Uterus (tissue), 4 donors: ENCODE measurements around the gene SYN1. TPM values are rescaled to one million over a fixed set of nuclear protein-coding genes. Genes with fewer than 3 reads are reported as not detected.
"Not testable (repeated sequence)": the region's sequence is repeated elsewhere in the genome, so short reads cannot be mapped to it uniquely, and the experiment has no call there.

Experiments
- DNase-seq, 2 donors: peaks; one replicate each; pipeline ENCODE4 v3.0.0-alpha.2; 2019 to 2020
- H3K27ac ChIP-seq, 2 donors: fragments of 200-600 bp; sonication (generic); 1 replicate in 1 of 2; 2 replicates in 1 of 2; pipeline ENCODE4 v1.5.1; 2016 to 2018
- H3K27me3 ChIP-seq, 2 donors: fragments of 200-600 bp; sonication (generic); one replicate each; pipeline ENCODE4 v1.5.1; 2018 to 2019; ENCODE audit warnings: control low read depth in 1 of 2
- H3K36me3 ChIP-seq, 2 donors: fragments of 200-600 bp; sonication (generic); one replicate each; pipeline ENCODE4 v1.5.1; 2019; ENCODE audit warnings: control low read depth in 1 of 2
- H3K4me1 ChIP-seq, 2 donors: fragments of 200-600 bp; sonication (generic); one replicate each; pipeline ENCODE4 v1.5.1; 2018 to 2019; ENCODE audit warnings: control low read depth in 1 of 2
- H3K4me3 ChIP-seq, 2 donors: fragments of 200-600 bp; sonication (generic); 1 replicate in 1 of 2; 2 replicates in 1 of 2; pipeline ENCODE4 v1.5.1; 2018 to 2019; ENCODE audit warnings: mild to moderate bottlenecking in 1 of 2
- H3K9me3 ChIP-seq, 2 donors: fragments of 200-600 bp; sonication (generic); one replicate each; pipeline ENCODE4 v1.5.1; 2019; ENCODE audit warnings: control low read depth in 1 of 2
- CTCF ChIP-seq, 4 experiments: fragments of 200-600 bp in 2 of 4; fragments of 450-650 bp in 2 of 4; sonication (generic) in 2 of 4; IDR thresholded peaks; one replicate each; pipeline ENCODE4 v1.5.1; 2016 to 2019; ENCODE audit warnings: antibody characterized with exemption in 4 of 4, mild to moderate bottlenecking in 2 of 4, moderate library complexity in 1 of 4
- POLR2A ChIP-seq, 2 donors: fragments of 450-650 bp; IDR thresholded peaks; one replicate each; pipeline ENCODE4 v1.6.1; 2016; ENCODE audit warnings: antibody characterized with exemption in 2 of 2, mild to moderate bottlenecking in 1 of 2, moderate library complexity in 1 of 2
- intact Hi-C: fragments of 100-400 bp; cut with DNase I; formaldehyde crosslinking; loops from one replicate; pipeline ENCODE4 v1.15.1; 2023; ENCODE audit warnings: low total_unique reads
- total RNA-seq, 4 donors: library from RNA; depleted of rRNA in 3 of 4; stranded (reverse); fragments of >200 nt in 3 of 4; gene quantifications; one replicate each; pipeline versions ENCODE4 v1.1.0 to v1.2.4, GENCODE V29; 2014 to 2023
- donor health status: DM: yes; HTN: yes; CAD: no.

Gene SYN1
- total RNA-seq: 1 to 10 TPM in 2 of 4 donors, not detected in 2; 1.2 to 1.5 TPM

GRCh38 chrX:47619486-47620302, at the start of gene SYN1:
Gene SYN1, minus strand, starts transcription at chrX:47619857. Its CDS starts 129 bp downstream, at chrX:47619728.
- intact Hi-C loops: no loop called here
- no peaks in the 10 kb centered on the region for H3K36me3 ChIP-seq
- no peak within 1 kb of the TSS for H3K27ac ChIP-seq
- H3K9me3 ChIP-seq: no peaks in the 10 kb centered on the region
- no peaks in the 10 kb centered on the region for H3K27me3 ChIP-seq
- peak; percentile 69 to 79 for DNase-seq
- TF ChIP-seq POLR2A (IDR thresholded peaks at IDR 0.05): no peak
- peak in 3 of 4 experiments; percentile 37 to 59 (median 50) for TF ChIP-seq CTCF (IDR thresholded peaks at IDR 0.05)
- no peak within 1 kb of the TSS for H3K4me3 ChIP-seq
- no peaks in the 10 kb centered on the region for H3K4me1 ChIP-seq

GRCh38 chrX:47665797-47666196, 46.1 kb upstream of the SYN1 start:
- H3K4me1 ChIP-seq, H3K27ac ChIP-seq, DNase-seq, H3K9me3 ChIP-seq, intact Hi-C loops, H3K4me3 ChIP-seq, H3K36me3 ChIP-seq, H3K27me3 ChIP-seq: not testable (repeated sequence)

- intact Hi-C loops: no loop called here
- H3K27me3 ChIP-seq: no peaks in the 10 kb centered on the region
- no peak for TF ChIP-seq POLR2A (IDR thresholded peaks at IDR 0.05)
- no peak for TF ChIP-seq CTCF (IDR thresholded peaks at IDR 0.05)
- no peak overlapping the region for H3K4me3 ChIP-seq
- H3K4me1 ChIP-seq: no peaks in the 10 kb centered on the region
- H3K9me3 ChIP-seq: no peaks in the 10 kb centered on the region
- no peak for DNase-seq
- H3K36me3 ChIP-seq: no peaks in the 10 kb centered on the region
- H3K27ac ChIP-seq: no peak overlapping the region
Measured at GRCh38 chrX:47664737-47665136, 45.1 kb upstream of the SYN1 start.

- Histone ChIP-seq H3K36me3 (no peaks in the 10 kb centered on the region), H3K9me3 (no peaks in the 10 kb centered on the region), H3K4me3 (no peak overlapping the region), H3K27ac (no peak overlapping the region), H3K4me1 (no peaks in the 10 kb centered on the region), H3K27me3 (no peaks in the 10 kb centered on the region)
- DNase-seq: no peak
- TF ChIP-seq POLR2A (IDR thresholded peaks at IDR 0.05) (no peak), CTCF (IDR thresholded peaks at IDR 0.05) (no peak)
- intact Hi-C loops: no loop called here
Measured at GRCh38 chrX:47662144-47662657, 42.5 kb upstream of the SYN1 start.

- TF ChIP-seq CTCF (IDR thresholded peaks at IDR 0.05) (no peak), POLR2A (IDR thresholded peaks at IDR 0.05) (no peak)
- Histone ChIP-seq H3K4me1 (no peaks in the 10 kb centered on the region), H3K27ac (no peak overlapping the region), H3K27me3 (no peaks in the 10 kb centered on the region), H3K9me3 (no peaks in the 10 kb centered on the region), H3K36me3 (no peaks in the 10 kb centered on the region), H3K4me3 (no peak overlapping the region)
- no peak for DNase-seq
- intact Hi-C loops: no loop called here
Measured at GRCh38 chrX:47661539-47661938, 41.9 kb upstream of the SYN1 start.
